Testis (tissue), 3 donors: Measurements from ENCODE around the gene CD164L2. TPM values are rescaled to one million over a fixed set of nuclear protein-coding genes. Genes with fewer than 3 reads are reported as not detected.

Experiments
- DNase-seq: peaks from one replicate; pipeline ENCODE4 v3.0.0-alpha.2; 2019
- H3K27ac ChIP-seq, 2 donors: fragments of 200-600 bp; sonication (generic); one replicate each; pipeline ENCODE4 v1.5.1; 2019
- H3K27me3 ChIP-seq: fragments of 200-600 bp; sonication (generic); one replicate; pipeline ENCODE4 v1.5.1; 2019
- H3K36me3 ChIP-seq: fragments of 200-600 bp; sonication (generic); one replicate; pipeline ENCODE4 v1.5.1; 2017; ENCODE audit warnings: low read depth; ENCODE audit errors: missing control alignments
- H3K4me1 ChIP-seq: fragments of 200-600 bp; sonication (generic); one replicate; pipeline ENCODE4 v1.5.1; 2019
- H3K4me3 ChIP-seq, 2 donors: fragments of 200-600 bp; sonication (generic); one replicate each; pipeline ENCODE4 v1.5.1; 2017 to 2019
- H3K9me3 ChIP-seq: fragments of 200-600 bp; sonication (generic); one replicate; pipeline ENCODE4 v1.5.1; 2017
- CTCF ChIP-seq, 3 experiments: fragments of 450-650 bp in 2 of 3; fragments of 200-600 bp in 1 of 3; sonication (generic) in 1 of 3; IDR thresholded peaks; one replicate each; pipeline ENCODE4 v1.5.1; 2016 to 2019; ENCODE audit warnings: antibody characterized with exemption in 3 of 3, mild to moderate bottlenecking in 2 of 3, moderate library complexity in 1 of 3
- POLR2A ChIP-seq: fragments of 450-650 bp; IDR thresholded peaks from one replicate; pipeline ENCODE4 v1.6.1; 2017; ENCODE audit warnings: antibody characterized with exemption, mild to moderate bottlenecking, moderate library complexity
- WGBS, 2 donors: methylation state at CpG; one replicate each; pipeline ENCODE4 v1.1.5; 2018; 5-methylcytosine and 5-hydroxymethylcytosine counted together
- intact Hi-C: fragments of 100-400 bp; cut with DNase I; formaldehyde crosslinking; loops from one replicate; pipeline ENCODE4 v1.15.1; 2023; ENCODE audit warnings: low total_unique reads
- polyA plus RNA-seq: library from polyadenylated mRNA; stranded (reverse); fragments of 350-450 nt; fragmentation: Illumina TruSeq; extraction: RNeasy Lipid Tissue Mini Kit (QIAGEN cat#74804); gene quantifications from one replicate; pipeline ENCODE4 v1.2.3, GENCODE V29; 2014; ENCODE audit warnings: low read depth, low replicate concordance; ENCODE audit not compliant: insufficient read depth
- total RNA-seq, 2 donors: library from RNA; depleted of rRNA; stranded (reverse); fragments of >200 nt; gene quantifications; one replicate each; pipeline ENCODE4 v1.2.3, GENCODE V29; 2016

The CD164L2 gene
- total and polyA plus RNA-seq, 3 donors from 2014 or later = 0.24 to 1.5 (median 0.76) TPM

GRCh38 chr1:27355683-27356082 lies 27.4 kb downstream of the CD164L2 start:
- no peak for DNase-seq
- H3K36me3 ChIP-seq = no peaks in the 10 kb centered on the region
- no peaks in the 10 kb centered on the region for H3K4me1 ChIP-seq
- no peak for TF ChIP-seq CTCF (IDR thresholded peaks at IDR 0.05)
- TF ChIP-seq POLR2A = no peak
- no peaks in the 10 kb centered on the region for H3K9me3 ChIP-seq
- no peaks in the 10 kb centered on the region for H3K27me3 ChIP-seq
- no peak overlapping the region for H3K4me3 ChIP-seq
- WGBS, 2 donors = 91% methylated on average over 5 of the region's 5 CpGs
- intact Hi-C loops = no loop called here
- H3K27ac ChIP-seq = no peak overlapping the region

- no peak overlapping the region for H3K4me3 ChIP-seq
- intact Hi-C loops = no loop called here
- peaks cover 8% of the 10 kb centered on the region for H3K4me1 ChIP-seq
- no peak for DNase-seq
- 93 to 97% methylated on average over 3 of the region's 3 CpGs for WGBS, 2 donors
- no peak overlapping the region for H3K27ac ChIP-seq
- H3K9me3 ChIP-seq = no peaks in the 10 kb centered on the region
- H3K27me3 ChIP-seq = no peaks in the 10 kb centered on the region
- no peak for TF ChIP-seq CTCF (IDR thresholded peaks at IDR 0.05)
- TF ChIP-seq POLR2A = no peak
- no peaks in the 10 kb centered on the region for H3K36me3 ChIP-seq
Observed at GRCh38 chr1:27353629-27354028, 29.5 kb downstream of the CD164L2 start.

- intact Hi-C loops = no loop called here
- DNase-seq = no peak
- TF ChIP-seq CTCF (IDR thresholded peaks at IDR 0.05) (no peak), POLR2A (no peak)
- Histone ChIP-seq H3K27me3 (no peaks in the 10 kb centered on the region), H3K9me3 (no peaks in the 10 kb centered on the region), H3K4me3 (no peak overlapping the region), H3K36me3 (no peaks in the 10 kb centered on the region), H3K4me1 (peaks cover 8% of the 10 kb centered on the region), H3K27ac (no peak overlapping the region)
- WGBS, 2 donors = 80 to 89% methylated on average over 1 to 13 of the region's 13 CpGs
Observed at GRCh38 chr1:27353166-27353565, 30.0 kb downstream of the CD164L2 start.

GRCh38 chr1:27351541-27352107 lies 31.5 kb downstream of the CD164L2 start:
- Histone ChIP-seq H3K4me1 (peaks cover 8% of the 10 kb centered on the region), H3K9me3 (no peaks in the 10 kb centered on the region), H3K27ac (no peak overlapping the region), H3K27me3 (no peaks in the 10 kb centered on the region), H3K36me3 (no peaks in the 10 kb centered on the region), H3K4me3 (peak overlapping the region in 1 of 2 donors; percentile 58)
- 20 to 45% methylated on average over 5 to 8 of the region's 8 CpGs for WGBS, 2 donors
- DNase-seq = no peak
- TF ChIP-seq CTCF (IDR thresholded peaks at IDR 0.05) (no peak), POLR2A (no peak)
- intact Hi-C loops = no loop called here
